GM21529 (cell line): Measurements from ENCODE around the gene ANKRD35.
"Not testable (repeated sequence)": the region's sequence is repeated elsewhere in the genome, so short reads cannot be mapped to it uniquely, and the experiment has no call there.

Experiments used
- ATAC-seq: cut with Tn5 transposase; IDR thresholded peaks from one replicate; pipeline ENCODE4 v1.9.1; 2021; ENCODE audit not compliant: unreplicated experiment

Gene ANKRD35

DNA sequence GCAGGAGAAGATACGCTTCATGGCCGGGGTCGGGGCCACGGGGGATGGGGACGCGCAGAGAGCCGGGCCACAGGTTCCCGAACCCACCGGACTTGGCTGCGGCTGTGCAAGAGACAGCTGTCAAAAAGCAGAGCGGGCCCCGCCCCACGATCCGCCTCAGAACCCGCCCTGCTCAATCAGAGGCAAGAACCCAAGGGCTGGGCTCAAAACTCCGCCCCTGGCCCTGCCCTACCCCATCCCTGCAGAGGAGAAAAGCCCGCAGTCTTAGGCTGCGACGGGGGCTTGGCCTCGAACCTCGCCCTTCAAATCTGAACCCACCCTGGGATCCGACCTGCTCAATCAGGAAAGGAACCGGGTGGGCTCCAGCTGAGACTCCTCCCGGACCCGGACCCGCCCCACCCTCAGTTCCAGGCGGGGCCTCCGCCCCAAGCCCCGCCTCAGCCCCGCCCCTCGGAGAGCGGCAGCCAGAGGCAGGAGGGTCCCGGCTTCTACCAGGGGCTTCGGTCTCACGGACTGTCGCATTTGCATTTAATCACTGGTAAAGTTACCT lies at the start of gene ANKRD35:
Gene ANKRD35, minus strand, starts transcription at position 129 of the 550 bp plus-strand sequence. Its CDS starts 108 bp downstream, at position 21.
- ATAC-seq: peak; percentile 99

GRCh38 chr1:145932522-145933009 lies 46.9 kb upstream of the ANKRD35 start:
- ATAC-seq: not testable (repeated sequence)

- no peak for ATAC-seq
These were observed 42.4 kb upstream of the ANKRD35 start for GRCh38 chr1:145927916-145928643.

DNA sequence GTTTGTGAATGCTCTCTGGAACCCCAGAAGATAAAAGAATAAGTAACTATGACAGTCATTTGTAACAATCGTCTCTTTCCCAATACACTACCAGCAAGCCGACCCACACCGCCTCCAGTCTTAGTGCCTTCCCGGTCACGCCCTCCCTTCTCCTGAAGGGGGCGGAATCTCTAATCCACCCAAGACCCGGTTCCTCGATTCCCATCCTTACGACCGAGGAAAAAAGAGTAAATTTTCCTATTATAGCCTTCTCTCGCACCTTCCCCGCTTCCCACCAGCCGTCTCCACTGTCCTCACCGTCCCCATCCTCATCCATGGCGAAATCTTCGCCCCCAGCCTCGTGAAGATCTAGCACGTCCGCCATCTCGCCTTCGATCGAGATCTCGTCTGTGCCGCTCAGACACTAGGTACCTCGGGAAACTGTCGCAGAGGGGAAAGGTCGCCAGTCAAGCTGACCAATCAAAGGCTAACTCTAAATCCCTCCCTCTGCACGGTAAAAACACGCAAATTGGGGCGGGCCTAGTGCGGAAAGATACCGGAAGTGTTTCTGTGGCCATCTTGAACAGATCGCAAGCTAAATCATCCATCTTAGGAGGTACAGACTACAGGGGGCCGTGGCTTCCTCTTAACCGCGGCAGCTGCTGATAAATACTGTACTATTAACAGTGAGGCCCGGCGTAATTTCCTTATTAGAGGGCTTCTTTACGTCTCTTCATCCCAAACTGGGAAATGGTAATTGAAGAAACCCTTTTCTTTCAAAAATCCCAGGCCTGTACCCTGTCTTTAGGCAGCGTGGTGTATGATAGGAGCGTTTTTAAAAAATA lies 41.6 kb upstream of the ANKRD35 start, which contains the start of gene RBM8A:
Gene RBM8A, minus strand, starts transcription at position 422 of the 824 bp plus-strand sequence. Its CDS starts 58 bp downstream, at position 364.
- ATAC-seq: peak; percentile 92

GRCh38 chr1:145926686-145927062 lies 41.0 kb upstream of the ANKRD35 start:
- peak; percentile 4 for ATAC-seq

- ATAC-seq: no peak
These were observed 36.6 kb upstream of the ANKRD35 start for GRCh38 chr1:145922266-145922665.

GRCh38 chr1:145920297-145920696 lies 34.6 kb upstream of the ANKRD35 start:
- ATAC-seq: not testable (repeated sequence)

DNA sequence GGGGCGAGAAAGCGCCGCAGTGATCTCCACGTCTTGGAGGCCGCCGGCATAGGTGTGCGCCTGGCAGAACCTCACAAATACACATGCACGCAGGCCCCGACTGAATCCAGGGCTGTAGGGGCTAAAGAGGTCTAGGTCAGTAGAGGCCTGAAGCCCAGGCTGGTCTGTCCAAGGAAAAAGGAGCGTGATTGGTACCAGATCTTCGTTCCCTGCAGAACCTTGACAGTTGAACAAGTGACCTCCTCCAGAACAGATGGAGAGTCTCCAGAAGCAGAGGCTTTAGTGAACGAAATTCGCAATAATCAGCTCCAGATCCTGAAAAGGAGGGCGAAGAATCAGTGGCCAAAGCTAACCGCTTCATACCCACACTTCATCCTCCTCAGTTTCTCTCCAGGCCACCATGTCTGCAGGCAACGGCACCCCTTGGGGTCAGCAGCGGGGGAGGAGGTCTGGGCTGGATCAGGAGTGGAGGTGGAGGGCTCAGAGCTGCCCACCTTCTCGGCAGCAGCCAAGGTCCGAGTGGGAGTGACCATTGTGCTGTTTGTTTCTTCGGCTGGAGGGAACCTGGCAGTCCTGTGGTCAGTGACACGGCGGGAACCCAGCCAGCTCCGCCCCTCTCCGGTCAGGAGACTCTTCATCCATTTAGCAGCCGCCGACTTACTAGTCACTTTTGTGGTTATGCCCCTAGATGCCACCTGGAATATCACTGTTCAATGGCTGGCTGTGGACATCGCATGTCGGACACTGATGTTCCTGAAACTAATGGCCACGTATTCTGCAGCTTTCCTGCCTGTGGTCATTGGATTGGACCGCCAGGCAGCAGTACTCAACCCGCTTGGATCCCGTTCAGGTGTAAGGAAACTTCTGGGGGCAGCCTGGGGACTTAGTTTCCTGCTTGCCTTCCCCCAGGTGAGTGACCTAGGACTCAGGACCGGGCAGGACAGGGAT lies 33.6 kb upstream of the ANKRD35 start:
- ATAC-seq: peak; percentile 81

- ATAC-seq: peak; percentile 84
These were observed 32.7 kb upstream of the ANKRD35 start, which contains the start of gene PEX11B for GRCh38 chr1:145918144-145918991. PEX11B (minus strand) TSS chr1:145918717; CDS start chr1:145918688, 29 bp downstream.

DNA sequence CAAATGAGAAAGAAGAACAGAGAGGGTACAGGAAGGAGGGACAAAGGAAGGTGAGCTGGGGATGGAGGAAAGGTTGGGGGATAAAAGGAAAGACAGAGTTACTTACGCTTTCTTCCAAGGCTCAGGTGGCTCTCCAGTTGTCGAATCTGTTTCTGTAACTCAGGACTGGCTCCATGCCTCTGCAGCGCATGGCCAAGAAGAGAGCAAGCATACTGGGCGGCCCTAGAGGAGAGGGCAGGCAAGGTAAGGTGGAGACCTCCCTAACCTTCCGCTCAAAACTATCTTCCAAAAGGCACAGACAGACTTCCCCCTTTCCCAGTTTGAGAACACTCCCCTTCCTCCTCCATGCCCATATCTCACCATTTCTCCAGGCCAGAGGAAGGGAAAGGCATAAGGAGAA lies 31.9 kb upstream of the ANKRD35 start:
- no peak for ATAC-seq

- no peak for ATAC-seq
These were observed 31.1 kb upstream of the ANKRD35 start for GRCh38 chr1:145916745-145917144.

DNA sequence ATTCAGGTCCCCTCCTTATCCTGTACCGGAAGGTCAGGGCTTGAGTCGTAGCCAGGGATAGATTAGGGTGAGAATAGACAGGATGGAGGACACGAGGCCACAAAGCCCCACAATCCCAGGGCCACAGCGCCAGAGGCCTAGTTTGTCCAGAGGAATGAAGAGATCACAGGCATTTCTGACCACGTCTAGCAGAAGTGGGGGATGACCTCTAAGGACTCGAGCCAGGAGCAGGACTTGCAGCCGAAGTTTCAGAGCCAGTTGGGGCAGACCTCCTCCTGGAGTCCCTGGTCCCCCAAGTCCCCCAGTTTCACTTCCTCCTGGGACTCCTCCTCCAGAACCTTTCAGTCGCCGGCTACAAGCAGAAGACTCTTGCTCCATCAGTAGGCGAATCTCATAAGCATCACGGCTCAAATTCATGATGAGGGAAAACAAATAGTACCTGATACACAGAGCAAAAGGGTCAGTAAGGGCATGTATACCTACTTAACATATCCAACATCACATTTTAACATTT lies 26.5 kb upstream of the ANKRD35 start:
- no peak for ATAC-seq

GRCh38 chr1:145908653-145909052 lies 23.0 kb upstream of the ANKRD35 start:
- ATAC-seq: no peak

DNA sequence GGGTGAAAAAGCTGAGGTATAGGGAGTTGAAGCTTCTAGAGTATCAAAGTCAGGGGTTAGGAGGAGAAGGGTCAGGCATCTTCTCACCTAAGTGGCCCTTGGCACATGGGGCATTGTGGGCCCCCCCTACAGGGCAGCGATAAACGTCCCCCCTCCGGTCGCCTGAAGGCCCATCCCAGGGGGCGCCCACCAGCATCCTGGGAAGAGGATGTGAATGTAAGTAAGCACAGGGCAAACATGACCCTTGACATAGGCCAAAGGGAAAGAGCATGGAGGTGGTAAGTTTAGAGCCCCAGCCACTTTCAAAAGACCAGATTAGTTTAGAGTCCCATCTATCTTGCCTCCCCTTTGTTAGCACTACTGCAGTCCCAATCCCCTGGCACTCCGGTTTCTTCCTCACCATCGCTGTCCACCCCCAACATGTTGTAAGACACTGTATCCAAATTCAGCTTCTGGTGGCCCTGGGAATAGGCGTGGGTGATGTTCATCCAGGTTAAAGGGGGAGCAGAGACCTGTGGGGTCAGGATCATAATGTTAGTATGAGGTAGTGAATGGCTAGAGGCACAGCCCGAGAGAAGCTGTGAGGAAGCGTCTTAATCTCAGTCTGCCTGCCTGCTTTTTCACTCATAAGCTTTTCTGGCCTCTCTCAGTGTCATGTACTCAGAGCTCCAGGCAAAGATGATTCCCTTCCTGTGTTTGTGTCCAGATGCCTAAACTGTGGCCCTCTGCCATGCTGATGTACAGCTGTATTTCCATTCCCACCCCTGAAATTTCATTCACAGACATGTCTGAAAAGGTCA lies 21.5 kb upstream of the ANKRD35 start:
- no peak for ATAC-seq

DNA sequence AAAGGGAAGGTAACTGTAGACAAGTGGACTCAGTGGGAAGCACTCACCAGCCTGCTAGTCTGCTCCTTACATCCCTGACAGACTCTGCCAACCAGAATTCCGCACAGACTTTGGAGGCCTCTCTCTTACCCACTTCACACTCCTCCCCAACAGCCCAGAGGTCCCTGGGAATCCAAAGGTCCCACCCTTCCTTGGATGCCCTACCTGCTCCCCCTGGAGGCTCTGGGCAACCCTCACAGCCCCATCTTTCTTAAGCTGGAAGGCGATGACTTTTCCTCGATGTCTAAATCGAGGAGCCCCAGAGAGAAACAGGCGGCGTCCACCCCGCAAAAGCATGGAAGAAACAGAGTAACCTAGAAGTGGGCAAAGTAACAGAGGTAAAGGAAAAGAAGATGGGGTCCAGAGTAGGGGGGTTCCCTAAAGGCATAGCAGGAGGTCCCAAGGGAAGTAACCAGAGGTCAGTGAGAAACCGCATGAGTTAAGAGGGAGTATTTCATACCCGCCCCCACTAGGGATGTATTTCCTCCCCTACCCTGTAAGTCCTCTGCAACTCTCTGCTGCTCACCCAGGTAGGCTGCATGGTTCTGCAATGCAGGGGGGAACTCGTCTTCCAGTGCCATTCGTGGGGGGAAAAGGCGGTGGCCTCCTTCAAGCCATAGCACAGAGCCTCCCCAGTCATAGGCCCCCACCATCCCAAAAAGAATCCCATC lies 15.8 kb upstream of the ANKRD35 start:
- no peak for ATAC-seq

DNA sequence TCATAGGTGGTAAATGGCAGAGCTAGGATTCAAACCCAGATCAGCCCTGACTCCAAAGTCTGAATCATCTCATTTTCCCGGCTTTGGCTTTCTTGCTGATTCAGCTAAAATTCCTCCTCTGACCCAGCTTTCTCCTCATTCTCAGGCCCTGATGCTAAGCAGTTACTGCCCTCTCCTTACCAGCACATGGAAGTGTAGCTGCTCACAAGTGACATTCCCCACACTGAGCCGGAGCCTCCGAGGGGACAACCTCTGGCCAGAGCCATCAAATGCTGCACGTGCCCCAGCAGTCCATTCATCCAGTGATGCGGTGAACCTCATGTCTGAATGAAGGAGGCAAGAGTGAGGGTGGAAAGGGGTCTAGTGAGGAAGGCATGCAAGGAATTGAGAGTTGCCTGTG lies 13.1 kb upstream of the ANKRD35 start:
- ATAC-seq: no peak

DNA sequence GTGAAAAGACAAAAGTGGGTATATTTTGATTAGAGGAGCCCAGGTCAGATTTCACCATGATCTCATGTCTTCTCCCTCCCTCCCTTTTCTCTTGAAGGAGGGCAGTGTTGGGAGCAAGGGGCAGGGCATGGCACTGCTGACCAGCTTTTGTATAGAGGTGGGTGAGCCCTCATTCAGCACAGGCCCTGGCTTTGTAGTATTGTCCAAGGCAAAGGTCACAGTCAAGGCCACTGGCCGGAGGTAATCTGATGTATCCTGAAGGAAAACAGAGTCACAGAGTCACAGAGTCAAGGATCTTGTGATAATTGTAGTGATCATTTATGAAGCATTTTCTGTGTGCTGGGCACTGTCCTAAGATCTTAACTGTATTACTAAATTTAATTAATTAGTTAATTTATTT lies 12.3 kb upstream of the ANKRD35 start:
- no peak for ATAC-seq

DNA sequence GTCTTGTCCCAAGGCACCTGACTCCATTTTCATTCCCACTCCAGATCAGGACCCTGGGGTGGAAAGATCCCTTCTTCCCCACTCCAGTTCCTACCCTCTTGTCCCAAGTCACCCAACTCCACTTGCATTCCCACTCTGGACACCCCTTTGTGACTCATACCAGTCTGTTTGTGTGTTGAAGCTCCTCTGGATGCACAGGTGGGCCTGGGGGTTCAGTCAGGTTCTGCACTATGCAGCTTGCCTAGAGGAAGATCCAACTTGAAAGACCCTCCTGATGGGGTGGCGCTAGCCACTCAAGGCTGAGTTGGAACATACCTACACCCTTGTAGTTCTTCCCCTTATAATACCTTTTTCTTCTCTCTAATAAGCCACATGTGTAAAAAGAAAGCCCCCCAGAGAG lies 9.8 kb upstream of the ANKRD35 start:
- ATAC-seq: no peak
